Epidermal melanocyte (primary cell): ENCODE results near the gene KIAA0825.

Experiments used
- DNase-seq: peaks from one replicate; pipeline ENCODE4 v3.0.0; 2011; ENCODE audit warnings: low spot score; ENCODE audit not compliant: insufficient read length

Gene KIAA0825, protein sequence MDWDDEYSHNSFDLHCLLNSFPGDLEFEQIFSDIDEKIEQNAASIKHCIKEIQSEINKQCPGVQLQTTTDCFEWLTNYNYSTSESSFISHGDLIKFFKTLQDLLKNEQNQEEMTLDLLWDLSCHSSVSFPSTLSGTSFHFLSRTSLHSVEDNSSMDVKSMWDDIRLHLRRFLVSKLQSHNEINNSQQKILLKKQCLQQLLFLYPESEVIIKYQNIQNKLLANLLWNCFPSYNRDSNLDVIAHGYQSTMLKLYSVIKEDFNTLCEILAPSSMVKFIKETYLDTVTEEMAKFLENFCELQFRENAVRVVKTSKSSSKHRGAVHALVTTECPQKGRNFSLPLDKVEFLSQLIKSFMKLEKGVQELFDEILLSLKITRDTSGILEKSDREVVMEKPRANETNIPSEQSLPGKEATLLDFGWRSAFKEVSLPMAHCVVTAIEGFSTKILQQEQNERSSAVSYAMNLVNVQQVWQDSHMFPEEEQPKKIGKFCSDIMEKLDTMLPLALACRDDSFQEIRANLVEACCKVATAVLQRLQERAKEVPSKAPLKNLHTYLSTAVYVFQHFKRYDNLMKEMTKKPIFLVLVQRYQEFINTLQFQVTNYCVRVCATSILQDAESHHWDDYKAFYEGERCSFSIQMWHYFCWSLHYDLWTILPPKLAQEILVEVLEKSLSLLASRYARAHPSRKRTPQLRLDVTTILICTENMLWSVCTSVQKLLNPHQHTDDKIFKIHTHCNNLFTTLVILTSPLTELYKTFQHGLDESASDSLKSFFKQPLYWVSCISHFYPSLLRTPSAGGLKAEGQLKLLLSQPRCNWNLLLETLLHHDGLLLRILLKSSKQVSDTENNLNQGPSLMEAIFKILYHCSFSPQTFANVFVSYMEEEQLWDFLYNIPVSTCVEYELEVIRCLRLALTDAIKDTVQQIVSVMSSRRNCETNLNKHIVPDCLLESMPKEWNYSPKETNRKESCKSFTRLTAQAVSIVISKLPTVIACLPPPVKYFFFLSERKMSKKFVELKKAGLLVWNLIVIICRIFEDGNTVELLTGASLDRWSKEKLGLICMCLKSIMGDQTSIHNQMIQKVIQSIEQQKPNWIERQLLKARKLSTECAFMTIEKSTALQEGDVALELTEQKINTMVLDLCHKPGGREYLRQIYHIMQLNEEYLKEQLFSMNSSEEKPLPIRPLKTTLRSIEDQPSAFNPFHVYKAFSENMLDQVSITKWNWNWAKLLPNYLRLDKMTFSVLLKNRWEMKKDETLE (N-terminal part only)

DNA sequence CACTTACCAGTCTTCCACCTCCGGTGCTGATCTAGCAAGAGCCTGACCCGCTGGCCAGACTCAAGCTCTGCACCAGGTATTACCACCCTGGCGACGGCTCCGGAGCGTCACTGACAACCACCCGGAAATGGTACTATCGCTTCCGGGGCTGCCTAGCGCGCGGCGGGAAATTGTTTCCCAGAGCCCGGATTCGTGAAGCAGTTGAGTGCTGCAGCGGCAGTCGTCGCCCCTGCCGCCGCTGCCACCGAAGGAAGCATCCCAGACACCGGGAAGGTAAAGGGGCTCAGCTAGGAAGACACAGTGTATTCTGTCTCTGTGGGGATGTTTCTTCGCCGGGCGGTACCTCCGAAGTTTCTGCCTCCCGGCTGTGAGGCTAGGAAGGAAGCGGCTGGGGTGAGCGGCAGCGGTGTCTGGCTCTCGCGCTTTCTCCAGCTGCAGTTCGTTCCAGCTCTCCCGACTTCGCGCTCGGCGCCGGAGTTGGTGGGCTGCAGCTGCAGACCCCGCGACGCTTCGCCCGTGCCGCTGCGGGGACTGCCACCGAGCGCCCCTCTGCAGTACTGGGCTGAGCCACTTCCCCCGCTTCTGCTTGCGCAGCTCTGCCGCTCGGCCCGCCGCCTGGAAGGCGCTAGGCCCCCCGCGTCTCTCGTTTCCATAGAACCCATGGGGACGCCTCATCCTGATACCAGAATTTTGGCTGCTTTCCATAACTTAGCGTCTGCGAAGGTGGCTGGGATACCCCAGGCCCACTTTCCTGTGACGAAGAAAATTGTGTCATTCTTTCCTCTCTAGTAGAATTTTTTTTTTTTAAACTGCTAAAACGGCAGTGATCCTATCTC is at the start of gene KIAA0825, which contains the start of gene SLF1:
Gene KIAA0825 (minus strand): TSS at position 112 of the 836 bp plus-strand sequence. CDS start 81,478 bp downstream, outside the sequence.
Gene SLF1 (plus strand): TSS at position 177 of the 836 bp plus-strand sequence. CDS start 10,142 bp downstream, outside the sequence.
- peak; percentile 64 for DNase-seq

DNA sequence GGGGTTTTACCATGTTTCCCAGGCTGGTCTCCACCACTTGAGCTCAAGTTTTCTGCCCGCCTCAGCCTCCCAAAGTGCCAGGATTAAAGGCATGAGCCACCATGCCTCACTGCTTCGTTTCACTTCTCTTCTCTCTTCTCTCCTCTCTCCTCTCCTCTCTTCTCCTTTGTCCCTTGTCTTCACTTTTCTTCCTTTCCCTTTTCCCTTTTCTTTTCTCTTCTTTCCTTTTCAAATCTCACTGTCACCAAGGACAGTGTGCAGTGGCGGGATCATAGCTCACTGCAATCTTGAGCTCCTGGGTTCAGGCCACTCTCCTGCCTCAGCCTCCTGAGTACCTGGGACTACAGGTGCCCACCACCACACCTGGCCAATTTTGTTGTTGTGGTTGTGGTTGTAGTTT is 49.5 kb upstream of the KIAA0825 start:
- DNase-seq: no peak

DNA sequence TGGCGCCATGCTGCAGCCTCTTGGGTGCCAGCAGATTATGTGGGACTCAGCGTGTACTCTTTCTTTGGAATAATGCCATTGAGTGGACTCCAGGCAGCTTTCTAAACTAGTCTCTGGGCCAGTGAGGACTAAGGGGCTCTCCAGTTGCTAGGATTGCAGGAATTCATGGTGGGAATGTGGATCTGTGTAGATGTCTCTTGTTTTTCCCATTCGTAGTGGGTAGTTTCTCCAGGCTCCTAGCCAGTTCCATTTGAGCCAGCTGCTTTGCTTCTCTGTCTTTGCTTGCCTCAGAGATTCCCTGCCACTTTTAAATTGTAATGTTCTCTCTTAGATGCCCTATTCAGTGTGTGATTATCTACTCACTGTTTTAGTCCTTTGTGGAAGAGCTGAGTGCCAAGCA is 42.7 kb upstream of the KIAA0825 start:
- DNase-seq: no peak

DNA sequence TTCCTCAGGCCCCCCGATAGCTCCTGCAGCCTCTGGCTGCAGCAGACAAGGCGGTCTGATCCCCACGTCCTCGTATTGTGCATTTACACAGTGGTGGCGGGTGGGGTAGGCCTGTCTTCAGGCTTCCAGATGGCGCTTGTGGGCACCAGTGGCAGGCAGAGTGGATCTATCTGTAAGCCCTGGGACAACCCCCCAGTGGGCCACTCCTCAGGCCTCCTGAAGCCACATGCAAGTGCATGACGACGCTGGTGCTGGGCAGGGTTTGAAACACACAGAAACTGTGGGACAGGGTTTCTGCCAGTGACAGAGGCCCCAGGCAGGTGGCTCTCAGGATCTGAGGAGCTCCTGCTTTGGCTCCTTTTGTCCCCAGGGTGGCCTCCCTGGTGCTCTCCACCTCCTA is 42.1 kb upstream of the KIAA0825 start:
- no peak for DNase-seq

DNA sequence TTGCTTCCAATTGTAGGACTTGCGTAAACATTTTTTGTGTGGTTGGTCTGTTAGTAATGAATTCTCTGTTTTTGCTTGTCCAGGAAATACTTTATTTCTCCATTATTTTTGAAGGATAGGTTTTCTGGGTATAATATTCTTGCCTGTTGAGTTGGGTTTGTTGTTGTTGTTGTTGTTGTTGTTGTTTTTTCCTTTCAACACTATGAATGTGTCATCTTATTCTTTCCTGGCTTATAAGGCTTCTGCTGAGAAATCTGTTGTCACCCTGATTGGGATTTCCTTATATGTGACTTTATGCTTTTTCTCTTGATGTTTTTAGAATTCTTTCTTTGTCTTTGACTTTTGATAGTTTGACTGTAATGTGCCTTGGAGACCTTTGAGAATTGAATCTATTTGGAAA is 39.9 kb upstream of the KIAA0825 start:
- DNase-seq: no peak

DNA sequence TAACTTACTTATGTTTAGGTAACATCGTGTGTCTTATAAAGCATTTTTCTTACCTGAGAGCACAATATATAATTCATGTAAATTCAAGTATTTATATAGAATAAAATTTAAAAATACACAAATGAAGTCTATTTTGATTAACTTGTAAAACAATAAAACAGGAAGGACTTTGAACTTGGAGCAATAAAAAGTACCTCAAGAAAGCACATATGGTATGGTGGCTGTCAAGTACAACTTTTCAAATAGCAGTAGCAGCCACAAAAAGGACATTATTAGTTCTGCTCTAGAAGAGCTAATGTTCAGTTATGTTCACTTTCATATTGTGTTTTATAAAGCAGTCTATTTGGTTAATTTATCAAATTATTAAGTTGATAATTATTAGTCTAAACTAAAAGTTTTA is 31.5 kb upstream of the KIAA0825 start:
- no peak for DNase-seq

DNA sequence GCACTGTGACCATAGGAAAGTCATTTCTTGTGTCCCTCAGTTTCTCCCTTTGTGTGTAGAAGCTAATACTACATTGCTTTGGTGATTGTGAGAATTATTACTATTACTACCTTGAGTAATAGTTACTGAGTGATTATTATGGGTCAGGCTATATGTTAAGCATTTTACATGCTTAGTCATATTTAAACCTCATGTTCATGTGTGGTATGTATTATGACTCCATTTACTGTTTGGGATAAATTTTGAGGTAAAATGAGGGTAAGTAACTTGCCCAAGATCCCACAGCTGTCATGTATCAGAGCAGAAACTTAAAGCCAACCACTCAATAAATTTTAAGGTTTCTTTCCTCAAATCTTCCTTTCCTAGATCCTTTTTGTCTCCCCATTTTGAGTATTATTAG is 28.4 kb upstream of the KIAA0825 start:
- no peak for DNase-seq

DNA sequence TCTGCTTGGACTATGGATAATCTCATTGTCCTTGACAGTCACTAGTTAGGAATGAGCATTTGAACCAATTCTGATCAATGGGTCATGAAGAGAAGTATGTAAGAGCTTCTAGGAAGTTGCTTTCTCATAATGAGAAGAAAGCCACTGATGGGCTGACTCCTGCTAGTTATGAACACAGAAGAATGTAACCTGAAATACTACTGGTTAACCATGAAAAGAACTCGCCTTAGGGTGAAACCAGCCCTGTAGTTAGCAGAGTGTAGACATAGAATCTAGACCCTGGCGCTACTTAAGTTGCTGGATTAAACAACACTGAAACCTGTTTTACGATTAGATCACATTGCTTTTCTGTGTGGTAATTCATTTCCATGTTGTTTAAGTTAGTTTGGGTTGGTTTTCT is 26.6 kb upstream of the KIAA0825 start:
- no peak for DNase-seq

DNA sequence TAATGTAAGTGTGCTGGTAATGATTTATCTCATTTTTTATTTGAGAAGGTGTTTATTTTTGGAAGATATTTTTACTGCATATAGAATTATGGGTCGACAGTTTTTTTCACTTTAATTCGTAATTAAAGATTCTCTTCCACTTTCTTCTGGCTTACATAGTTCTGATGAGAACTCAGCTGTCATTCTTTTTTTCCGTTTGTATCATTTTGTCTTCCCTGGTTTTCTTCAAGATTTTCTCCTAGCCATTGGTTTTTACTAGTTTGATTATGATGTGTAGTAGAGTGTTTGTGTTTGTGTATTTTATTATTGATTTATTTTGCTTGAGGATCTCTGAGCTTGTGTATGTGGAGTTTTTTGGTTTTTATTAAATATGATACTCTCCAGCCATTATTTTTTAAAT is 21.8 kb upstream of the KIAA0825 start:
- no peak for DNase-seq

DNA sequence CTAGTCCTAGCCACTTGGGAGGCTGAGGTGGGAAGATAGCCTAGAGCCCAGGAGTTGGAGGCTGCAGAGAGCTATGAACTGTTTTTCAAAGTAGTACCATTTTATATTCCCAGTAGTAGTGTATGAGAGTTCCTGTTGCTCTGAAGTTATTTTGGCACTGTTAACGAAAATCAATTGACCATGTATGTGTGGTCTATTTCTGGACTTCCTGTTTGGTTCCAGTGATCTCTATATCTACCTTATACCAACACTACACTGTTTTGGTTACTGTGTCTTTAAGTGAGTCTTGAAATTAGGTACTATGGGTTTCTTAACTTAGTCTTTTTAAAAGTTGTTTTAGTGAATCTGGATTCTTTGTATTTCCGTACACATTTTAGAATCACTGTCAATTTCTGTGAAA is 13.6 kb upstream of the KIAA0825 start:
- no peak for DNase-seq

DNA sequence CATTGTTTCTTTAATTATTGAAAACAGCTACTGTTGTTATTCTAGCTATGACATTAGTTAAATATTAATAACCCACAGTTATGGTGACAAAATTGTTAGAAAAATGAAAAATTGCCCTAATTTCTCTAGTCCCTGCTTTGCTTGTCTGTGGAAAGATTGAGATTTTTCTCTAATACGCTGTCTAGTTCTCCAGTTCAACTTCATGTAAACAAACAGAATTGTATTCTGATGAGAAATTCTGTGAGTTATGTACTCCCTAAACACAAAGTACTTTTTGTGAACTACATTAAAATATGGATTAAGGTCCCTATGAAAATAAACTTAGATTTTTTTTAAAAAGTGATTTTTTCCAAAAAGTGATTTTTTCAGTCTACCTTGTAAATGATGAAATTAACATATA is 8.8 kb upstream of the KIAA0825 start:
- DNase-seq: no peak

DNA sequence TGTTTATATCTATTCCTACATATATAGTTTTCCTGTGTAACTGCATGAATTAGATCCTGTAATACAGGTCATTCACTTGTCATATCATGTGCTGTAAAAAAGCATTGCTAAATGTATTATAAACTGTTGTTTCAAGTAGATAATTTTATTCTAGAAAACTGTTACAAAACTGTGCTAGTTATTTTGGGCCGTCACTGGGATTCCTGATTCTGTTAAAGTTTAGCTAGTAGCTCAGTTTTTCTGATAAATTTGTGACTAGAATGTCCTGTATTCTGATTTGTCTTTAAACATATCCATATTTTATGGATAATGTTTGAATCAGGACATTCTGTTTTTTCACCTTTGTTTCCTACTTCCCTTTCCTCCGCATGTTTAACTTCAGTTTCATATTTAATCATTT is 5.5 kb upstream of the KIAA0825 start:
- DNase-seq: no peak

DNA sequence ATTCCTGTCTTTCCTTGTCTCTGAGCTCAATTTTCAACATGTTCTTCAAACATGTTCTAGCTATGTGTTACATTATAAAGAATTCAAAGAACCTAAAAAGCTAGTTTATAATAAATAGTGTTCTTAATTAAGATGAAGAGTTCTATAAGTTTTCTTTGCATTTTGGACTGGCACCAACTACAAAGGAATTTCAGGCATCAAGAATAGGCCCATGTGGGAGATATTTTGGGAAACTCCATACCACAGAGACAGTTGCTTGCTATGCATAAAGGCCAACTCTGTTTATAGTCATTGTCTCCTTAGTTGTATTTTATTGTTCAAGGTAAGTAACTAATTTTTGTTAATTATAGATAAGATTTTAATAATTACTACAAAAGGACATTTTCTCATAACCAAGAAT is 4.6 kb upstream of the KIAA0825 start:
- DNase-seq: no peak

DNA sequence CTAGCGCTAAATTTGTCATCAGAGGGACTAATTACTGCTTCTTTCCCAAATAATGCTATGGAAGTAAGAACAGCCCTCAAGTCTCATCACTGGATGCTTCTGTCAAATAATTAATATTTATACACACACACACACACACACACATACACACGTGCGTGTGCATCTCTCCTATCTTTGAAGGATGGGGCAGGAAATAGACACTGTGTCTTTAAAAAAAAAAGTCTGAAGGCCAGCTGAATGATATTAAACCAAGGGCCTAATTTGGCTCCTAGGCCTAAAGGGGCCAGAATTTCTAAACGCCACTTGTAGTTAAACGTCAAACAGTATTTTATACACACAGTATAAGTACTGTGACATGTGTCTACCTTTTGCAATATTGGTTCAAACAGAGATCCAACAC is 3.4 kb upstream of the KIAA0825 start:
- DNase-seq: no peak

DNA sequence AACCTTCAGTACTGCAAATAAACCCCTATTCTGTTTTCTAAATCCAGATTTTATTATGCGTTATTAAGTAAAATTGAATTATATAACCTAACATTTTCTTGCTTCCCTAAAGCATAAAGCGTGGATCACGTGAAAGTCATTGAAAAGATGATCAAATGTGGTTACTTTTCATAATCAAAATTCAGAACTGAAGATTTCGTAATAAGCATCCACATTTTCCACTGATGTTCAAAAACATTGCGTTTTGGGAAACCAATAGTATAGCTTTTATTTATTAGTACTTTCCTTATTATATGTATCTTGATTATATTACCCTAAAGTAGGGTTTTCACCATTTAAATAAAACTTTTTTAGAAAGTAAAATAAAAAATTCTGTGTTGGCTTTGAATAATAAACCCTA is 1.9 kb upstream of the KIAA0825 start:
- DNase-seq: no peak

DNA sequence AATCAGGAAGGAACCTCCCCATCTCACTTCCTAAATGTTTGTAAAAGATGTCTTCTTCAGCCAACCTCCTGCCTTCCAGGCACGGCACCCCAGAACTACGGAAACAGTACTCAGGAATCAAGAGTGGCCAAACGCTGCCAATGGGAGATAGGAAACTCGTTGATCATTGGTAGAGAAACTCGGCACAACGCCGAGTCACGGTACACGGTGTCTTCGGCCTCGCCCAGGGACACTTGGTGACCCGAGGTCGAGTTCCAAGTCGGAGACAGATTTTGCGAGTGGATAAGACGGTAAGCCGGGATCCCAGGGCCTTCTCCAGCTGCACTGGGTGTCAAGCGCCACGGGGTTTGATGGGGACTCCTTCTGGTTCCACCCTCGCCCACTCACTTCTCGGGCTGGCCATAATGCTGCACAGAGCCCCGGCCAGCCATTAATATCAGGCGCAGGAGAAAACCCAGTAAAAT is 343 bp downstream of the KIAA0825 start:
- DNase-seq: no peak

DNA sequence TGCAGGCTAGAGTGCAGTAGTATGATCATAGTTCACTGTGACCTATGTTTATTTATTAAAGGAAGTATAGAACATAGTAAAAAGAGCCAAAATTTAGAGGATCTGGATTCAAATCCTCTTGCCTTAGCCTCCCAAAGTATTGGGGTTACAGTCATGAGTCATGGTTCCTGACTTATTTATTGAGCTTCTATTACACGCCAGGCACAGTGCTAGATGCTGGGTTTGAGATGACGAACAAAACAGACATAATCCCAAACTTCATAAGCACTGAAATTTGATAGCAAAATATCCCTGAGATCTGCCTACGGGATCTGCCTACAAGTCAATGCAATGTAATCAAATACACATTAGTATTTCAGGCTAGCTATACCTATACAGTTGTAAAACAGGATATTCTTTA is 2.5 kb downstream of the KIAA0825 start:
- DNase-seq: no peak

DNA sequence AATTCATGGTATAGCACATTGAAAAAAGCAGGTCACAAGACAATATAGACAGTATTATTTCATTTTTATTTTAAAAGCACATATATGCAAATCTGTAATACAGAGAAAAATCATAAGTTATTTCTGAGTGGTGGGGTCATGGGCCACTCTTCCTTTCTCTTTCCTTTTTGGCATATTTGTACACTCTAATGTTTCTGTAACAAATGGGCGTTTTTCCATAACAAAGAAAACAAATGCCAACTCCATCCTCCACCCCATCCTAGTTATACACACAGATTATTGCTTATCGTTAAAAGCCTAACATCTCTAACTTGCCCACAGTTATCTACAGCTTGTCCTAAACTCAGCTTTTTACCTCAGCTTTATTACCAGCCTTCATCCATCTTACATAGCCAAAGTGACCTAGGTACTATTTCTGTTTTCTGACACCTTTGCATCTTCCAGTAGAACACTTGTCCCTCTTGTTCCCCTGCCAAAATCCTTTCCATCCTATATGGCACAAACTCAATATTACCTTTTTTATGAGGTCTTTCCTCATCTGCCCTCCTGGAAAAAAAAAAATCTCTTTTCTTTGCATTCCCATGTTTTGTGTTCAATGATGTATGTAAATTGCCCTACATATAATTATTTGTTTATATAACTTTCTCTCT is 4.1 kb downstream of the KIAA0825 start:
- no peak for DNase-seq

DNA sequence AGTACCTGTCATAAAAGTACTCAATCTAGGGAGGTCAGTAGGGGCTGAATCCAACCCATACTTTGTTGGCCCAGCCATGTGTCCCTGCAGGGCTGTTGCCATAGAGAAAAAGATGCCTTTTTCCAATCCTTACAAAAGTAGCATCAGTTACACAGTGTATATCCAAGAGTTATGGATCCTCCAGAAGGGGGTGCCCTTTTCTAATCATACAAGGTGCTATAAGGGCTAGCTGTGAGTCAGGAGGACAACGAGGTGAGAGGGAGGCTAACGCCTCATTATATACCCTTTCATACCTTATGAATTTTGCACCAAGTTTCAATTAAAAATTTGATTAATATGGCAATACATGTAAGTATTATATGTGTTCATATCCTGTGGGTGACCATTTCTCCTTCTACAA is 4.8 kb downstream of the KIAA0825 start:
- no peak for DNase-seq

DNA sequence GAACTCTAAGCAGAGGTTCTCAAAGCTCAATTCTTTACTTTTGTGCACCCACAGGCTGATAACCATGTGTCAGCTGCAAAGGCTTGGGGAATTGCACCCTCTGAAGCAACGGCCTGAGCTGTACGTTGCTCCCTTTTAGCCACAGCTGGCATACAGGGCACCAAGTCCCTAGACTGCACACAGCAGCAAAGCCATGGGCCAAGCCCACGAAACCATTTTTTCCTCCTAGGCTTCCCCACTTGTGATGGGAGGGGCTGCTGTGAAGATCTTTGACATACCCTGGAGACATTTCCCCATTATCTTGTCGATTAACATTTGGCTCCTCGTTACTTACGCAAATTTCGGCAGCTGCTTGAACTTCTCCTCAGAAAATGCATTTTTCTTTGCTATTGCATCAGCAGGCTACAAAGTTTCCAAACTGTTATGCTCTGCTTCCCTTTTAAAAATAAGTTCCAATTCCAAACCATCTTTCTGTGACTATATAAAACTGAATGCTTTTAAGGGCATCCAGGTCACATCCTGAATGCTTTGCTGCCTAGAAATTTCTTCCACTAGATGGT is 23.0 kb downstream of the KIAA0825 start:
- no peak for DNase-seq
